Measurements from ENCODE around the gene CREB3L2.

DNA sequence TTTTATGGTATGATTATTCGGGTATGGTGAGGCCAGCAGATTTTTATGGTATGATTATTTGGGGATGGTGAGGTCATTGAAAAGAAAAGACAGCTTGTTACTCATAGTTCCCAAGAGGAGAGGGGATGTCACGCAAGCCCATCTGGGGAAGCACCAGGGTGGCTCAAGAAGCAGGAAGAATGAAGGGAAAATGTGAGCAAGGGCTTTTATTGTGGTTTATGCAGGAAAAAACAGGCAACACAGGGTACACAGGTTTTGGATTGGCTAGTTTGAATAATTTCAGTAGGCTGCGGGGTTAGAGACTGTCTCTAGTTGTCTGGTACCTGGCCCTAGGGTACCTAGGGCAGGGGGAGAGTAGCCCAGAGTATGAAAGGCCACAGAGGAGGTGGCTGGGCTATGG lies 128.4 kb downstream of the CREB3L2 start:
- no peak for TF ChIP-seq POLR2AphosphoS5 (IDR thresholded peaks at IDR 0.05)
- no peak for TF ChIP-seq POLR2A (IDR thresholded peaks at IDR 0.05)
- TF ChIP-seq, protein P1, sequence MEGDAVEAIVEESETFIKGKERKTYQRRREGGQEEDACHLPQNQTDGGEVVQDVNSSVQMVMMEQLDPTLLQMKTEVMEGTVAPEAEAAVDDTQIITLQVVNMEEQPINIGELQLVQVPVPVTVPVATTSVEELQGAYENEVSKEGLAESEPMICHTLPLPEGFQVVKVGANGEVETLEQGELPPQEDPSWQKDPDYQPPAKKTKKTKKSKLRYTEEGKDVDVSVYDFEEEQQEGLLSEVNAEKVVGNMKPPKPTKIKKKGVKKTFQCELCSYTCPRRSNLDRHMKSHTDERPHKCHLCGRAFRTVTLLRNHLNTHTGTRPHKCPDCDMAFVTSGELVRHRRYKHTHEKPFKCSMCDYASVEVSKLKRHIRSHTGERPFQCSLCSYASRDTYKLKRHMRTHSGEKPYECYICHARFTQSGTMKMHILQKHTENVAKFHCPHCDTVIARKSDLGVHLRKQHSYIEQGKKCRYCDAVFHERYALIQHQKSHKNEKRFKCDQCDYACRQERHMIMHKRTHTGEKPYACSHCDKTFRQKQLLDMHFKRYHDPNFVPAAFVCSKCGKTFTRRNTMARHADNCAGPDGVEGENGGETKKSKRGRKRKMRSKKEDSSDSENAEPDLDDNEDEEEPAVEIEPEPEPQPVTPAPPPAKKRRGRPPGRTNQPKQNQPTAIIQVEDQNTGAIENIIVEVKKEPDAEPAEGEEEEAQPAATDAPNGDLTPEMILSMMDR (IDR thresholded peaks at IDR 0.05): no peak
- no peak for TF ChIP-seq EP300 (IDR thresholded peaks at IDR 0.05; ENCODE audit: low read depth)
